WTC11 (cell line): ENCODE results near the gene PAPPA2. TPM values are rescaled to one million over a fixed set of nuclear protein-coding genes. Genes with fewer than 3 reads are reported as not detected.

ENCODE experiments used
- ATAC-seq: fragments of 200-7000 bp; cut with Tn5 transposase; 2 replicates; pipeline ENCODE4 v1.10.0; 2021; ENCODE audit warnings: mild to moderate bottlenecking, moderate library complexity
- CTCF ChIA-PET: fragments of 300-600 bp; sonication (Branson Sonifier 250); formaldehyde crosslinking; loops from one replicate; lab custom pipeline; 2021; ENCODE audit warnings: antibody characterized with exemption; lab: Charles Lee
- POLR2A ChIA-PET: fragments of 350-600 bp; sonication (Branson Sonifier 250); formaldehyde crosslinking; loops from one replicate; lab custom pipeline; 2021; ENCODE audit warnings: antibody characterized with exemption; lab: Charles Lee
- DNase-seq: peaks from one replicate; pipeline ENCODE4 v3.0.0; 2021; ENCODE audit warnings: low spot score
- H3K27ac Mint-ChIP-seq: 2 replicates; pipeline ENCODE4 v1.8.0; 2021; ENCODE audit warnings: mixed read lengths
- H3K27me3 Mint-ChIP-seq: 2 replicates; pipeline ENCODE4 v1.8.0; 2021; ENCODE audit warnings: low read depth, mild to moderate bottlenecking, moderate library complexity, mixed read lengths
- H3K36me3 Mint-ChIP-seq: 2 replicates; pipeline ENCODE4 v1.8.0; 2021; ENCODE audit warnings: mixed read lengths
- H3K4me1 Mint-ChIP-seq: 2 replicates; pipeline ENCODE4 v1.8.0; 2022; ENCODE audit warnings: mixed read lengths
- H3K4me3 Mint-ChIP-seq: 2 replicates; pipeline ENCODE4 v1.8.0; 2021; ENCODE audit warnings: mild to moderate bottlenecking, moderate library complexity, mixed read lengths
- H3K9me3 Mint-ChIP-seq: 2 replicates; pipeline ENCODE4 v1.8.0; 2021; ENCODE audit warnings: mixed read lengths
- CREM ChIP-seq: sonication (generic); formaldehyde crosslinking; IDR thresholded peaks from 2 replicates; pipeline ENCODE4 v1.8.1; 2022; ENCODE audit warnings: mild to moderate bottlenecking, missing genetic modification reagents, moderate library complexity
- ESRRA ChIP-seq: sonication (generic); formaldehyde crosslinking; IDR thresholded peaks from 2 replicates; pipeline ENCODE4 v1.8.1; 2022; ENCODE audit warnings: mild to moderate bottlenecking, missing genetic modification reagents, borderline replicate concordance
- FOXJ3 ChIP-seq: sonication (generic); formaldehyde crosslinking; IDR thresholded peaks from 2 replicates; pipeline ENCODE4 v1.9.0; 2021; ENCODE audit warnings: missing genetic modification reagents, mild to moderate bottlenecking, borderline replicate concordance
- FOXK1 ChIP-seq: sonication (generic); formaldehyde crosslinking; IDR thresholded peaks from 2 replicates; pipeline ENCODE4 v1.8.0; 2022; ENCODE audit warnings: mild to moderate bottlenecking, moderate library complexity, missing genetic modification reagents
- GABPB1 ChIP-seq: sonication (generic); formaldehyde crosslinking; IDR thresholded peaks from 2 replicates; pipeline ENCODE4 v1.8.1; 2023; ENCODE audit warnings: mild to moderate bottlenecking, missing genetic modification reagents
- HMGA2 ChIP-seq: fragments of 250-450 bp; sonication (Bioruptor Pico); IDR thresholded peaks from 2 replicates; pipeline ENCODE4 v1.4.0; 2021; ENCODE audit warnings: mild to moderate bottlenecking, moderate library complexity
- JAZF1 ChIP-seq: fragments of 250-450 bp; sonication (Bioruptor Pico); IDR thresholded peaks from 2 replicates; pipeline ENCODE4 v1.9.0; 2021; ENCODE audit warnings: moderate library complexity, mild to moderate bottlenecking, inconsistent platforms
- MYBL2 ChIP-seq: sonication (generic); formaldehyde crosslinking; IDR thresholded peaks from 2 replicates; pipeline ENCODE4 v1.8.1; 2023; ENCODE audit warnings: mild to moderate bottlenecking, moderate library complexity, missing genetic modification reagents
- NFATC4 ChIP-seq: fragments of 250-450 bp; sonication (Bioruptor Pico); IDR thresholded peaks from 2 replicates; pipeline ENCODE4 v1.9.0; 2021; ENCODE audit warnings: mild to moderate bottlenecking
- NFYB ChIP-seq: sonication (generic); formaldehyde crosslinking; conservative IDR thresholded peaks from 2 replicates; pipeline ENCODE4 v1.8.0; 2022; ENCODE audit warnings: low read depth, missing genetic modification reagents
- NR1H2 ChIP-seq: sonication (generic); formaldehyde crosslinking; IDR thresholded peaks from 2 replicates; pipeline ENCODE4 v1.9.0; 2021; ENCODE audit warnings: mild to moderate bottlenecking, moderate library complexity, missing genetic modification reagents
- RELA ChIP-seq: sonication (generic); formaldehyde crosslinking; IDR thresholded peaks from 2 replicates; pipeline ENCODE4 v1.8.1; 2022; ENCODE audit warnings: missing genetic modification reagents, mild to moderate bottlenecking, borderline replicate concordance
- SOX15 ChIP-seq: fragments of 250-450 bp; sonication (Bioruptor Pico); IDR thresholded peaks from 2 replicates; pipeline ENCODE4 v1.9.0; 2021; ENCODE audit warnings: mild to moderate bottlenecking
- TEAD4 ChIP-seq: sonication (generic); formaldehyde crosslinking; IDR thresholded peaks from 2 replicates; pipeline ENCODE4 v1.8.0; 2022; ENCODE audit warnings: mild to moderate bottlenecking, missing genetic modification reagents
- ZNF138 ChIP-seq: sonication (generic); formaldehyde crosslinking; conservative IDR thresholded peaks from 2 replicates; pipeline ENCODE4 v1.8.1; 2022; ENCODE audit warnings: mild to moderate bottlenecking, moderate library complexity, missing genetic modification reagents
- ZNF423 ChIP-seq: fragments of 250-450 bp; sonication (Bioruptor Pico); IDR thresholded peaks from 2 replicates; pipeline ENCODE4 v2.1.2; 2022; ENCODE audit warnings: mild to moderate bottlenecking, moderate library complexity
- total RNA-seq: library from RNA; stranded (reverse); gene quantifications from 3 replicates; pipeline ENCODE4 v1.2.3, GENCODE V29; 2021
- TF ChIP-seq, protein P1 (sequence below): sonication (generic); formaldehyde crosslinking; IDR thresholded peaks from 2 replicates; pipeline ENCODE4 v1.8.1; 2022; ENCODE audit warnings: mild to moderate bottlenecking, missing genetic modification reagents, moderate library complexity, borderline replicate concordance
- TF ChIP-seq, protein P2 (sequence below): fragments of 250-450 bp; sonication (Bioruptor Pico); IDR thresholded peaks from 2 replicates; pipeline ENCODE4 v1.9.0; 2021; ENCODE audit warnings: mild to moderate bottlenecking, borderline replicate concordance
- TF ChIP-seq, protein P3 (sequence below): sonication (generic); formaldehyde crosslinking; IDR thresholded peaks from 2 replicates; pipeline ENCODE4 v1.8.0; 2023; ENCODE audit warnings: missing genetic modification reagents, mild to moderate bottlenecking, borderline replicate concordance
- TF ChIP-seq, protein P4 (sequence below): sonication (generic); formaldehyde crosslinking; IDR thresholded peaks from 2 replicates; pipeline ENCODE4 v1.8.1; 2022; ENCODE audit warnings: missing genetic modification reagents, borderline replicate concordance
- TF ChIP-seq, protein P5 (sequence below): sonication (generic); formaldehyde crosslinking; conservative IDR thresholded peaks from 2 replicates; pipeline ENCODE4 v1.8.1; 2022; ENCODE audit warnings: mild to moderate bottlenecking, missing genetic modification reagents

The PAPPA2 gene
- total RNA-seq, 1 experiment from 2014 or later: 0.74 TPM

DNA sequence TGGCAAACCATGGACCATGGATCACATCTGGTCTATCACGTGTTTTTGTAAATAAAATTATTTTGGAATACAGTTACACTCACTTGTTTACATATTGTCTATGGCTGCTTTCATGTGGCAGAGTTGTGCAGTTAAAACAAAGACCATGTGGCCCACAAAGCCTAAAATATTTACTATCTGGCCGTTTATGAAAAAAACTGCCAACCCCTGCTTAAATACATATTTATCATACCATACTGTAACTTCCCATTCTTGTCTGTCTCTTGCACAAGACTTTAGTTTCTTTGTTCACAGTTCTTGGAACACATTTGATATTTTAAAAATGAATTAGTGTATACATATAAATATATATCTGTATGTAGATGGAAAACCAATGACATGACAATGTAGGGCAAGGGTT, 141.5 kb downstream of the PAPPA2 start:
- POLR2A ChIA-PET: no interaction called here
- ATAC-seq (no peak), DNase-seq (no peak)
- Mint-ChIP-seq H3K27me3 (no peaks in the 10 kb centered on the region), H3K36me3 (no peaks in the 10 kb centered on the region), H3K4me1 (no peaks in the 10 kb centered on the region), H3K9me3 (peaks cover 6% of the 10 kb centered on the region)
- TF ChIP-seq, protein P1, sequence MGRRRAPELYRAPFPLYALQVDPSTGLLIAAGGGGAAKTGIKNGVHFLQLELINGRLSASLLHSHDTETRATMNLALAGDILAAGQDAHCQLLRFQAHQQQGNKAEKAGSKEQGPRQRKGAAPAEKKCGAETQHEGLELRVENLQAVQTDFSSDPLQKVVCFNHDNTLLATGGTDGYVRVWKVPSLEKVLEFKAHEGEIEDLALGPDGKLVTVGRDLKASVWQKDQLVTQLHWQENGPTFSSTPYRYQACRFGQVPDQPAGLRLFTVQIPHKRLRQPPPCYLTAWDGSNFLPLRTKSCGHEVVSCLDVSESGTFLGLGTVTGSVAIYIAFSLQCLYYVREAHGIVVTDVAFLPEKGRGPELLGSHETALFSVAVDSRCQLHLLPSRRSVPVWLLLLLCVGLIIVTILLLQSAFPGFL (CRISPR knock-in tag): no peak
- TF ChIP-seq GABPB1: no peak
- TF ChIP-seq, protein P2, sequence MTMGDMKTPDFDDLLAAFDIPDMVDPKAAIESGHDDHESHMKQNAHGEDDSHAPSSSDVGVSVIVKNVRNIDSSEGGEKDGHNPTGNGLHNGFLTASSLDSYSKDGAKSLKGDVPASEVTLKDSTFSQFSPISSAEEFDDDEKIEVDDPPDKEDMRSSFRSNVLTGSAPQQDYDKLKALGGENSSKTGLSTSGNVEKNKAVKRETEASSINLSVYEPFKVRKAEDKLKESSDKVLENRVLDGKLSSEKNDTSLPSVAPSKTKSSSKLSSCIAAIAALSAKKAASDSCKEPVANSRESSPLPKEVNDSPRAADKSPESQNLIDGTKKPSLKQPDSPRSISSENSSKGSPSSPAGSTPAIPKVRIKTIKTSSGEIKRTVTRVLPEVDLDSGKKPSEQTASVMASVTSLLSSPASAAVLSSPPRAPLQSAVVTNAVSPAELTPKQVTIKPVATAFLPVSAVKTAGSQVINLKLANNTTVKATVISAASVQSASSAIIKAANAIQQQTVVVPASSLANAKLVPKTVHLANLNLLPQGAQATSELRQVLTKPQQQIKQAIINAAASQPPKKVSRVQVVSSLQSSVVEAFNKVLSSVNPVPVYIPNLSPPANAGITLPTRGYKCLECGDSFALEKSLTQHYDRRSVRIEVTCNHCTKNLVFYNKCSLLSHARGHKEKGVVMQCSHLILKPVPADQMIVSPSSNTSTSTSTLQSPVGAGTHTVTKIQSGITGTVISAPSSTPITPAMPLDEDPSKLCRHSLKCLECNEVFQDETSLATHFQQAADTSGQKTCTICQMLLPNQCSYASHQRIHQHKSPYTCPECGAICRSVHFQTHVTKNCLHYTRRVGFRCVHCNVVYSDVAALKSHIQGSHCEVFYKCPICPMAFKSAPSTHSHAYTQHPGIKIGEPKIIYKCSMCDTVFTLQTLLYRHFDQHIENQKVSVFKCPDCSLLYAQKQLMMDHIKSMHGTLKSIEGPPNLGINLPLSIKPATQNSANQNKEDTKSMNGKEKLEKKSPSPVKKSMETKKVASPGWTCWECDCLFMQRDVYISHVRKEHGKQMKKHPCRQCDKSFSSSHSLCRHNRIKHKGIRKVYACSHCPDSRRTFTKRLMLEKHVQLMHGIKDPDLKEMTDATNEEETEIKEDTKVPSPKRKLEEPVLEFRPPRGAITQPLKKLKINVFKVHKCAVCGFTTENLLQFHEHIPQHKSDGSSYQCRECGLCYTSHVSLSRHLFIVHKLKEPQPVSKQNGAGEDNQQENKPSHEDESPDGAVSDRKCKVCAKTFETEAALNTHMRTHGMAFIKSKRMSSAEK: no peak
- TF ChIP-seq TEAD4: no peak
- no peak for TF ChIP-seq FOXJ3 (CRISPR knock-in tag)
- no peak for TF ChIP-seq NFYB (CRISPR knock-in tag)
- no peak for TF ChIP-seq ZNF423
- TF ChIP-seq JAZF1: no peak
- no peak for TF ChIP-seq CREM (CRISPR knock-in tag)
- TF ChIP-seq NR1H2: no peak
- no peak for TF ChIP-seq ZNF138
- TF ChIP-seq, all 79 proteins: peak for 0
- Mint-ChIP-seq H3K4me3 (no peak overlapping the region), H3K27ac (no peak overlapping the region)
- CTCF ChIA-PET: no interaction called here

DNA sequence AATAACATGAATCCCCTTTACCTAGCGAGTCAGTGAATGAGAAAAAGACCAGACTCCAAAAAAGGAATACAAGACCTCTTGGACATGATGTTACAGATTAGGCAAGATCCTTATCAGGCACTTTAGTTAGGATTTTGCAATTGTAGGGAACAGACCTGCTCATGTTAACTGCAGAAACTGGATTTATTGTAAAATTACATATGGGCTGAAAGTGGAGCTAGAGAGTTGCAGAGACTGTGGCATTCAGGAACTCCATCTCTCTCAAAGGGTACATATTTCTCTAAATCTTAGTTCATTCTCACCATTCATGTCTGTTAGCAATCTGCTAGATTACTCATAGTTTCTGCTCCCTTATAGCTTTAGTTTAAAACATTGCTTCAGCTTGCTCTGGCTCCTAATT, 142.2 kb downstream of the PAPPA2 start:
- no peak overlapping the region for H3K4me3 Mint-ChIP-seq
- ATAC-seq (no peak), DNase-seq (no peak)
- H3K27ac Mint-ChIP-seq: no peak overlapping the region
- H3K27me3 Mint-ChIP-seq: no peaks in the 10 kb centered on the region
- peaks cover 6% of the 10 kb centered on the region for H3K9me3 Mint-ChIP-seq
- no peaks in the 10 kb centered on the region for H3K4me1 Mint-ChIP-seq
- ChIA-PET CTCF (no interaction called here), POLR2A (no interaction called here)
- H3K36me3 Mint-ChIP-seq: no peaks in the 10 kb centered on the region
- TF ChIP-seq FOXK1 (CRISPR knock-in tag): no peak
- no peak for TF ChIP-seq NFATC4
- TF ChIP-seq, protein P3, sequence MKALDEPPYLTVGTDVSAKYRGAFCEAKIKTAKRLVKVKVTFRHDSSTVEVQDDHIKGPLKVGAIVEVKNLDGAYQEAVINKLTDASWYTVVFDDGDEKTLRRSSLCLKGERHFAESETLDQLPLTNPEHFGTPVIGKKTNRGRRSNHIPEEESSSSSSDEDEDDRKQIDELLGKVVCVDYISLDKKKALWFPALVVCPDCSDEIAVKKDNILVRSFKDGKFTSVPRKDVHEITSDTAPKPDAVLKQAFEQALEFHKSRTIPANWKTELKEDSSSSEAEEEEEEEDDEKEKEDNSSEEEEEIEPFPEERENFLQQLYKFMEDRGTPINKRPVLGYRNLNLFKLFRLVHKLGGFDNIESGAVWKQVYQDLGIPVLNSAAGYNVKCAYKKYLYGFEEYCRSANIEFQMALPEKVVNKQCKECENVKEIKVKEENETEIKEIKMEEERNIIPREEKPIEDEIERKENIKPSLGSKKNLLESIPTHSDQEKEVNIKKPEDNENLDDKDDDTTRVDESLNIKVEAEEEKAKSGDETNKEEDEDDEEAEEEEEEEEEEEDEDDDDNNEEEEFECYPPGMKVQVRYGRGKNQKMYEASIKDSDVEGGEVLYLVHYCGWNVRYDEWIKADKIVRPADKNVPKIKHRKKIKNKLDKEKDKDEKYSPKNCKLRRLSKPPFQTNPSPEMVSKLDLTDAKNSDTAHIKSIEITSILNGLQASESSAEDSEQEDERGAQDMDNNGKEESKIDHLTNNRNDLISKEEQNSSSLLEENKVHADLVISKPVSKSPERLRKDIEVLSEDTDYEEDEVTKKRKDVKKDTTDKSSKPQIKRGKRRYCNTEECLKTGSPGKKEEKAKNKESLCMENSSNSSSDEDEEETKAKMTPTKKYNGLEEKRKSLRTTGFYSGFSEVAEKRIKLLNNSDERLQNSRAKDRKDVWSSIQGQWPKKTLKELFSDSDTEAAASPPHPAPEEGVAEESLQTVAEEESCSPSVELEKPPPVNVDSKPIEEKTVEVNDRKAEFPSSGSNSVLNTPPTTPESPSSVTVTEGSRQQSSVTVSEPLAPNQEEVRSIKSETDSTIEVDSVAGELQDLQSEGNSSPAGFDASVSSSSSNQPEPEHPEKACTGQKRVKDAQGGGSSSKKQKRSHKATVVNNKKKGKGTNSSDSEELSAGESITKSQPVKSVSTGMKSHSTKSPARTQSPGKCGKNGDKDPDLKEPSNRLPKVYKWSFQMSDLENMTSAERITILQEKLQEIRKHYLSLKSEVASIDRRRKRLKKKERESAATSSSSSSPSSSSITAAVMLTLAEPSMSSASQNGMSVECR (CRISPR knock-in tag): no peak
- no peak for TF ChIP-seq NR1H2
- TF ChIP-seq, protein P4, sequence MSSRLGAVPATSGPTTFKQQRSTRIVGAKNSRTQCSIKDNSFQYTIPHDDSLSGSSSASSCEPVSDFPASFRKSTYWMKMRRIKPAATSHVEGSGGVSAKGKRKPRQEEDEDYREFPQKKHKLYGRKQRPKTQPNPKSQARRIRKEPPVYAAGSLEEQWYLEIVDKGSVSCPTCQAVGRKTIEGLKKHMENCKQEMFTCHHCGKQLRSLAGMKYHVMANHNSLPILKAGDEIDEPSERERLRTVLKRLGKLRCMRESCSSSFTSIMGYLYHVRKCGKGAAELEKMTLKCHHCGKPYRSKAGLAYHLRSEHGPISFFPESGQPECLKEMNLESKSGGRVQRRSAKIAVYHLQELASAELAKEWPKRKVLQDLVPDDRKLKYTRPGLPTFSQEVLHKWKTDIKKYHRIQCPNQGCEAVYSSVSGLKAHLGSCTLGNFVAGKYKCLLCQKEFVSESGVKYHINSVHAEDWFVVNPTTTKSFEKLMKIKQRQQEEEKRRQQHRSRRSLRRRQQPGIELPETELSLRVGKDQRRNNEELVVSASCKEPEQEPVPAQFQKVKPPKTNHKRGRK: no peak
- TF ChIP-seq RELA: no peak
- TF ChIP-seq HMGA2: no peak
- TF ChIP-seq MYBL2 (CRISPR knock-in tag): no peak
- no peak for TF ChIP-seq ESRRA (CRISPR knock-in tag)
- TF ChIP-seq CREM (CRISPR knock-in tag): no peak
- TF ChIP-seq, protein P5, sequence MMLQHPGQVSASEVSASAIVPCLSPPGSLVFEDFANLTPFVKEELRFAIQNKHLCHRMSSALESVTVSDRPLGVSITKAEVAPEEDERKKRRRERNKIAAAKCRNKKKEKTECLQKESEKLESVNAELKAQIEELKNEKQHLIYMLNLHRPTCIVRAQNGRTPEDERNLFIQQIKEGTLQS (CRISPR knock-in tag): no peak
- no peak for TF ChIP-seq SOX15
- TF ChIP-seq, protein P2: no peak
